Measurements from ENCODE around the gene RNF180.

Gene RNF180

GRCh38 chr5:64298586-64298985 is 132.9 kb downstream of the RNF180 start:
- TF ChIP-seq, protein P1, sequence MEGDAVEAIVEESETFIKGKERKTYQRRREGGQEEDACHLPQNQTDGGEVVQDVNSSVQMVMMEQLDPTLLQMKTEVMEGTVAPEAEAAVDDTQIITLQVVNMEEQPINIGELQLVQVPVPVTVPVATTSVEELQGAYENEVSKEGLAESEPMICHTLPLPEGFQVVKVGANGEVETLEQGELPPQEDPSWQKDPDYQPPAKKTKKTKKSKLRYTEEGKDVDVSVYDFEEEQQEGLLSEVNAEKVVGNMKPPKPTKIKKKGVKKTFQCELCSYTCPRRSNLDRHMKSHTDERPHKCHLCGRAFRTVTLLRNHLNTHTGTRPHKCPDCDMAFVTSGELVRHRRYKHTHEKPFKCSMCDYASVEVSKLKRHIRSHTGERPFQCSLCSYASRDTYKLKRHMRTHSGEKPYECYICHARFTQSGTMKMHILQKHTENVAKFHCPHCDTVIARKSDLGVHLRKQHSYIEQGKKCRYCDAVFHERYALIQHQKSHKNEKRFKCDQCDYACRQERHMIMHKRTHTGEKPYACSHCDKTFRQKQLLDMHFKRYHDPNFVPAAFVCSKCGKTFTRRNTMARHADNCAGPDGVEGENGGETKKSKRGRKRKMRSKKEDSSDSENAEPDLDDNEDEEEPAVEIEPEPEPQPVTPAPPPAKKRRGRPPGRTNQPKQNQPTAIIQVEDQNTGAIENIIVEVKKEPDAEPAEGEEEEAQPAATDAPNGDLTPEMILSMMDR (conservative IDR thresholded peaks at IDR 0.05; ENCODE audit: low read depth, low read length), result no peak
- H3K4me3 ChIP-seq (ENCODE audit: low read depth, low read length), result no peak overlapping the region

DNA sequence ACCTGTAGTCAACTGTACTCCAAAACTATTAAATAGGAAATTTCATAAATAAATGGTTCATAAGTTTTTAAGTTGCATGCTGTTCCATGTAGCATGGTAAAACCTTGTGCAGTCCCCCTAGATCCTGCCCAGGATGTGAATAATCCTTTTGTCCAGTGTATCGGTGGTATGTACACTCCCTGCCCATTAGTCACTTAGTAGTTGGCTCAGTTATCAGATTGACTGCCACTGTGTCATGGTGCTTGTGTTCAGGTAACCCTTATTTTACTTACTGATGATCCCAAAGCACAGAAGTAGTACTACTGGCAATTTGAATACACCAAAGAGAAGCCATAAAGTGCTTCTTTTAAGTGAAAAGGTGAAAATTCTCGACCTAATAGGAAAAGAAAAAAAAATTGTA is 134.2 kb downstream of the RNF180 start:
- no peak for DNase-seq (ENCODE audit: low read depth)

More at GRCh38 chr5:64298586-64298985, 132.9 kb downstream of the RNF180 start:
- DNase-seq (ENCODE audit: low read depth), result no peak

DNA sequence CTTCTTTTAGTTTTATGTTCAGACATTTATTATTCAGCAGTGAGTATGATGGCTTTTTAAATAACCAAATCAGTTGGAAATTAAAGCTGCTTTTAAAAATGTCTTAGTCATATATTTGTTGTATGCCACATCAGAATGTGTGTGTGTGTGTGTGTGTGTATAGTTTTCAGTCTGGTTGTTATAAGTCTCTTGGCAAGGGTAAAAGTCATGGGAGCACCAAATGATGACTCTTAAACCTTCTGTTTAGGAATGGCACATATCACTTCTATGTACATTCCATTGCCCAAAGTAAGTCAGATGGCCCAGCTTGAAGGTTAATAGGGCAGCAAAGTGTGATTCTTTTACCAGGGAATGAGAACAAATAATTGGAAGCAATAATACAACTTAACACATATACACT is 135.9 kb downstream of the RNF180 start:
- no peak overlapping the region for H3K4me3 ChIP-seq (ENCODE audit: low read depth, low read length)
- peak; percentile 4 for DNase-seq (ENCODE audit: low read depth)
- TF ChIP-seq, protein P1 (conservative IDR thresholded peaks at IDR 0.05; ENCODE audit: low read depth, low read length), result no peak

More for the DNA sequence above, 134.2 kb downstream of the RNF180 start:
- TF ChIP-seq, protein P1 (conservative IDR thresholded peaks at IDR 0.05; ENCODE audit: low read depth, low read length), result no peak
- no peak overlapping the region for H3K4me3 ChIP-seq (ENCODE audit: low read depth, low read length)

DNA sequence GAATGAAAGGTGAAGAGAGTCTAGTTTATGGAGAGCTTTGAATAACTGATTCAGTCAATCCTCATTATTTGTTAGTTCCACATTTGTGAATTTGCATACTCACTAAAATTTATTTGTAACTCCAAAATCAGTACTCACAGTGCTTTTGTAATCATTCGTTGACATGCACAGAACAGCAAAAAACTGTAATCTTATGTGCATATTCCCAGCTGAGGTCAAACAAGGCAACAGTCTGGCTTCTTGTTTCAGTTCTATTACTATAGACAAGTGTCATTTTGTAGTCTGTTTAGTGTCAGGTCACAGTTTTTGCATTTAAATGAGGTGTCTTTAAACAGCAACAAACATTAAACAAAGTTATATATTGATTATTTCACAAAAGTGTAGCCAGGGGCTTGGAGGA is 142.5 kb downstream of the RNF180 start:
- DNase-seq (ENCODE audit: low read depth), result no peak
- TF ChIP-seq, protein P1 (conservative IDR thresholded peaks at IDR 0.05; ENCODE audit: low read depth, low read length), result no peak
- no peak overlapping the region for H3K4me3 ChIP-seq (ENCODE audit: low read depth, low read length)

- H3K4me3 ChIP-seq (ENCODE audit: low read depth, low read length), result no peak overlapping the region
- no peak for DNase-seq (ENCODE audit: low read depth)
- TF ChIP-seq, protein P1 (conservative IDR thresholded peaks at IDR 0.05; ENCODE audit: low read depth, low read length), result no peak
Observed at GRCh38 chr5:64312491-64312890, 146.8 kb downstream of the RNF180 start.

- no peak overlapping the region for H3K4me3 ChIP-seq (ENCODE audit: low read depth, low read length)
- no peak for DNase-seq (ENCODE audit: low read depth)
- TF ChIP-seq, protein P1 (conservative IDR thresholded peaks at IDR 0.05; ENCODE audit: low read depth, low read length), result no peak
Observed at GRCh38 chr5:64315778-64316177, 150.1 kb downstream of the RNF180 start.

- DNase-seq (ENCODE audit: low read depth), result no peak
- no peak overlapping the region for H3K4me3 ChIP-seq (ENCODE audit: low read depth, low read length)
- TF ChIP-seq, protein P1 (conservative IDR thresholded peaks at IDR 0.05; ENCODE audit: low read depth, low read length), result no peak
Observed at GRCh38 chr5:64318175-64318574, 152.5 kb downstream of the RNF180 start.

Measured in choroid plexus epithelial cell (primary cell).